Activated T-helper 9 cell treated with anti-CD3 and anti-CD28 coated beads, Interleukin-2, amount 50 U/mL, for 16 hours (primary cell): ENCODE data around the gene ARVCF.

Experiments used
- DNase-seq: peaks from one replicate; pipeline ENCODE4 v3.0.0-alpha.2; 2020; ENCODE audit warnings: low read depth

The ARVCF gene

DNA sequence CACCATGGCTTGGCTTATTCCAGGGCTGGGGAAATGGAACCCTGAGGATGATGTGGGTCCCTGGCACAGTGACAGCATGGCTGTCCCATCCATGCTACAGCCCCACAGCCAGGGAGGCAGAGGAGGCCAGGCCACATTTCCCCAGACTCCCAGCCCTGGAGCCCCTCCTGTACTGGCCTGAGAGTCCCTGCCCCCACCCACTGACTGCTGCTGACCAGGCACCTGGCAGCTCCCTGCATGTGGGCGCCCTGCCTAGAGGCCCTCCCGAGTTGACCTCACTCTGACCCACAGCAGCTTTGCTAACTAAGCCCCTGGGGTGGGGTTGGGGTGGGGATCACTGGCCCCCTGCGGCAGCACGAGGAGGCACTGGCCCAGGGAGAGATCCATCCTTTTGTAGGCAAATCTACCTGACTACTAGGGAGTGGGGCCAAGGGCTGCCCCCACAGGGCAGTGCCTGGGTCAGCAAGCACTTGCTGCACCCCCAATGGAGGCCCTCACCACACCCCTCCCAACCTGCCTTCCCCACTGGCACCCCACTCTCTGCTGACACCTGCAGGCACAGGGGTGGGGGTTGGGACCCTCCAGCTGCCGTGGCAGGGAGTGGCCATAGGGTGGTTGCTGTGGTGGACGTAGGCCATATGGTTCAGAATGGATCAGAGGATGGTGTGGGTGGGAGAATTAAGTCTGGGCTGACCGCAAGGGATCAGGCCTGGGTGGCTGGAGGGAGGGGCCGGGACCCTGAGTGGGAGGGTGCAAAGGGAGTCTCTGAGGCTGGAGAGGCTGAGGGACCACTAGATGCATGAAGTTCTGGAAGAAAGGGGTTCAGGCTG lies 17.4 kb downstream of the ARVCF start:
- DNase-seq = no peak

DNA sequence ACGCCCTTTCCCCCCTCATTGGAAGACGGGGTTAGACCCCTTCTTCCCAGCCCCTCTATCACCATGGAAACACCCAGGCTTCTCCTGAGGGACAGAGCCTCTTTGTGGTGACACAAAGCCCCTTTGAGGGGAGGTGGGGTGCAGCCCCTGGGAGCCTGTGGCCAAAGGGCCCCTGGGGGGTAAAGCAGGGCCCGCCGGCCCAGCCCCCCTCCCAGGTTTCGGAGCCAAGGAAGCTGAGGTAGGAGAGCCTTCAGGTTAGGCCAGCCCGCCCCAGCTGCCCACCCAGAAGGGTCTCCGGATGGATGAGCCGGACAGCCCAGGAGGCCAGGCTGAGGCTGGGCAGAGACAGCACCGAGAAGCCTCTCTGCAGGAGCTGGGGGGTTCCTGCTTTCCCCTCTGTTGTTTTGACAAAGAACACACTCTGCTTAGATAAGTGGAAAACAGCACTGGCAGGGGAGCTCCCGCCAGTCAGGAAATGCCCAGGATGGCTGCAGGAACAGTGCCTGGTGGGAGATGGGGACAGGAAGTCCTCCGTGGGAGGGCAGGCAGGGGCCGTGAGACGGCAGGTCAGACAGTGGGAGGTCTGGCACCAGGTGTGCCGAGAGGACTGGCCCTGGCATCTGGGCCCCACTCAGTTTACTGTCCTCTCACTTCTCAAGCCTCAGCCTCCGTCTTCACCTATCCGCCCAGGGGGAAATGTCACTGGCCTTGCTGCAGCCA lies 18.2 kb downstream of the ARVCF start:
- DNase-seq = no peak

DNA sequence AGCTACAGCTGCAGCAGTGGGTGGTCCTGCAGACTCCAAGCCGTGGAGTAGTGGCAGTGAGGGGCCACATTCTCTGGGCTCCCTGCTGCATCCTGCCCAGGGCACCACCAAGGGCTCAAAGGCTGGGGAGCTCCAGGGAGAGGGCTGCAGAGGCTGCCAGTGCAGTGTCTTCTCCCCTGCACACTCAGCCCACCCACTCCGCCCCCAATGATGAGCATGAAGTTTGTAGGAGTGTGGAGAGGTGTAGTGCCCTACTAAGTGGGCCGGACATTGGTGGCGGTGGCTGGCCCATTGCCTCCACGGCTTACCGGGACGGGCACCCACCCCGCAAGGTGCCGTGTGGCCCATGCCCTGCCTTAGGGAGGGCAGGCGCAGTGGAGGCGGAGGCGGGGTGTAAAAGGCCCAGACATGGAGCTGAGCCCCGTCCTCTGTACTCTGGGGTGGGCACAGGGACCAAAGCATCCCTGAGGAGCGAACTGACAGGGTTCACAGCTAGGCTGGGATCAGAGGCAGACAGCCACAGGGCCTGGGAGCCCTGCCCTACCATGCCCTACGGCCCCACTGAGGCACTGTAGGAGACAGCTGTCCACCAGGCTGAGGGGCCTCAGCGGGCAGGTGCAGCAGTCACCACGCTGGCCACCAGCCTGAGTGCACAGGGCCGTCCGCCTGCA lies 18.9 kb downstream of the ARVCF start:
- no peak for DNase-seq

DNA sequence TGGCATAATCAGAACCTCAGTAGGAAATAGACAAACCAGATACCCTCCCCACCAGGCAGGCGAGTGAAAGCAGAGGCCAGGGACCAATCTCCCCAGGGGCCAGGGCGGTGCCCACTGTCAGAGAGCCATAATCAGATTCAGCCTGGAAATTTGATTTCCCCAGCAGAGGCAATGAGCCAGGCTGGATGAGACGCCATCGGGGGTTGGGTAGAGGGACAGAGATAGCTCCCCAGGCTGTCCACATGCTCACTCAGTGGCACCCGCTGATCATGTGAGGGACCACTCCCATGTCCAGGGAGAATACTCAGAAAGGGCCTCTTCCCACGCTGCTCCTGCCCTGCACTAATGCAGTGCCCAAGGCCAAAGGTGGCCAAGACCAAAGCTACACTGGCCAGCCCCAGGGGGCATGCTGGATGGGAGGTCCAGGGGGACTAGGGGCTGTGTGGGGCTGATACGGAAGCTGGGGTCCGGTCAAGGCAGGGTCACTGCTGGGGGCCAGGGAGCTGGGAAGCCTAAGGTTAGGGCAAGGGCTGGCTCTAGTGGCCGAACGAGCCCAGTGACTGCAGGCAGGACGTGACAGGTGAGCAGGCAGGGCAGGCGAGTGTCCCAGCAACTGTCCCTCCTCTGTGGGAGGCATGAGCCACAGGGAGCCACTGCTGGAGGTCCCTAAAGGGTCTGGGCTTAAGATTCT lies 19.8 kb downstream of the ARVCF start:
- no peak for DNase-seq

- no peak for DNase-seq
Measured at GRCh38 chr22:19995611-19996339, 20.8 kb downstream of the ARVCF start.

- DNase-seq = no peak
Measured at GRCh38 chr22:19994851-19995610, 21.6 kb downstream of the ARVCF start.

- no peak for DNase-seq
Measured at GRCh38 chr22:19993926-19994325, 22.7 kb downstream of the ARVCF start.

GRCh38 chr22:19992921-19993355 lies 23.7 kb downstream of the ARVCF start:
- no peak for DNase-seq

DNA sequence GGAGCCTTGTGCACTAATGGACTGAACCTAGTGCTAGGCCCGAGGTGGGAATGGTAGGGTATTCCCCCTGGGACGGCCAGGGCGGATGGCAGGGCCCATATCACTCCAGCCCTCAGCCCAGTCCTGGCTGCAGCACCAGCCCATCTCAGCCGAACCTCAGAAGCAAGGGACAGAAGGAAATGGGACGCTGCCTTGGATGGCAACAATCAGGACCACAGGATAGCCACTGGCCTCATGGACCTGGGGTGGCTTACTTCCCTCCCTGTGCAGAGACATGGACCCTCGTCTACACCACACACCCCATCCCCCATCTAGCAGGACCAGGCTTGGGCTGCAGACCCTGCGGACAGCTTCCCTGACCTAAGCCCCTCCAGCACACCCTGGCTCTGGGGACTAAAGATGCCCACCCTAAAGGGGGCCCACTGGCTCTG lies 24.1 kb downstream of the ARVCF start:
- DNase-seq = no peak

- DNase-seq = no peak
Measured at GRCh38 chr22:19991645-19992451, 24.8 kb downstream of the ARVCF start.

- no peak for DNase-seq
Measured at GRCh38 chr22:19991395-19991644, 25.3 kb downstream of the ARVCF start.

DNA sequence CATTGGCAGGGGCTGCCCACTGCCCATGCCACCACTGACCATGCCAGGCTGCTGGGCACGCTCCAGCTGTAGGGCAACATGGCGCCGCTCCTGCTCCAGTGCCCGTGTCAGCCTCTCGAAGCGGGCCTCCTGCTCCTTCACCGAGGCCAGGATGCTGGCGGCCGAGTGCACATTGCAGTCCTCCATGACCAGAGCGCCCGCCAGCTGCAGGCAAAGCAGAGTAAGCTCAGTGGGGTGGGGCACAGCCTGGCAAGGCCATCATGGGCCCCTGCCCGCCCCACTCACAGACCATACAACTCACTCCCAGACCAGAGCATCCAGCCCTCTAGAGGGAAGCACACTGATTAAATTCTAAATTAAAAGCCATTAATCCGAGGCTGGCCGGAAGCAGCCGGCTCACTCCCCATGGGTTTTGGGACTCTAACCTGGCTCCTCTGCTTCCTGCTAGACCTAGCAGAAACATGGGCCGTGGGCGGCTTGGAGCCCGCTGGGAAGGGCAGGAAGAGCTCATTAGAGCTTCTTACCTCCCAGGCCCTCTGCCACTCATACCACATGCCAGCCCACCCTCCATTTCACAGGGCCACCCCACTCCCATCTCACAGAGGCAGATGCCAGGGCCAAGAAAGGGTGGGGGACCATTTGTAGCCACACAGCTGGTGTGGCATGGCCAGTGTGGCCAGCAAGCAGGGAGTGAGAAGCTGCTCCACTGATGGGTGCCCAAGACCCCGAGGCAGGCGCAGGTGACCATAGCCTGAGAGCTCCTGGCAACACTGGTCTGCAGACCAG lies 25.8 kb downstream of the ARVCF start:
- no peak for DNase-seq

GRCh38 chr22:19990188-19990587 lies 26.4 kb downstream of the ARVCF start:
- DNase-seq = no peak

DNA sequence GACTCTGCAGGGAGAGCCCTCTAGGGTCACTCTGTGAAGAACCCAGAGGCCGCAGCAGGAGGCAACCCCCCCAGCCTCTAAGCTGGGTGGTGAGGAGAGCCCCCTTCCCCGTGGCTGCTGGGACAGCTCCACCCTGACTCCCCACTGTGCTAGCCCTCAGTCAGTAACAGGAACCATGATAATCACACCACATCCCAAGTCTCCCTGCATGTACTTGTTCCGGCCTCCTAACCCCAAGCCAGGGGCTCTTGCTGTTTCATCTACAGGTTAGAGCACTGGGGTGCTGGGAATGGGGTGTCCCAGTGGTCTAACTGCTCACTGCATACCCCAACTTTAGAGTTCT lies 26.9 kb downstream of the ARVCF start:
- no peak for DNase-seq

GRCh38 chr22:19988965-19989724 lies 27.5 kb downstream of the ARVCF start:
- no peak for DNase-seq

GRCh38 chr22:19988331-19988808 lies 28.3 kb downstream of the ARVCF start:
- no peak for DNase-seq

DNA sequence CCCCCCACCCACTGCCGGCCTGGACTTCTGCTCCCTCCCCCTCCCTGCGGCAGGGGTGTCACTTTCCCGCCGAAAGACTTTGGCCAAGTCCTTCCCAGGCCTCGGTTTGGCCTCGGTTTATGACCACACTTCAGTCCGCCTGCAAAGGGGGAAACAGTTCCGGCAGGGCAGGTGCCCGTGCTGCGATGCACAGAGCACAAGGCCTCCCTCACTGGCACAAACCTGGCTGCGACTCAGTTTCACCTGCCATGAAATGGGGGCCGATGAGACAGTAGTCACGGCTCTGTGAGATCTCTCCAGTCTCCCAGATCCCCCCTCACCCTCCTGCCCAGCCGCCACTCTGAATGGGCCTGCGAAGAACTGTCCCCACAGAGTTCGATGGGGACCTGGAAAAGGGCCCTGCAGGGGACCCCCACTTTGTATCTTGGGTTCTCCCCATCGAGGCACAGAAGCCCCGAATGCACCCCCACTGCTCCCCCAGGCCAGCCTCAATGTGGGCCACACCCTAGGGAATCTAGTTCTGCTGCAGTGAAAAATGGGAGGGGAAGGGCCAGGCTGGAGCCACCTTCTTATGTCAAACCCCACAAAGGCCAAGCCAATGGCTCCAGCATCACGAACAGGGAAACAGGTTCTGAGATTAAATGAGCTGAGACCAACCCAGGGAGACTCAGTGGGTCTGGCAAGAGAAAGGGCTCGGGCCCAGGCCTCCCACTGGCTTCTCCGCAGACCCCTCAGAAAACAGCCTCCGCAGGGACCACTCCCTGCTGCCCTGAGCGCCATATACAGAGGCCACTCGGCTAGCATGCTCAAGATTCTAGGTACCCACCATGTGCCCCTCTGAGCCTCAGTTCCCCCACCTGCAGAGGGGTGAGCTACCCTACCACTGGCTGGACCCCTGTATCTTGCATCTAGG lies 29.0 kb downstream of the ARVCF start:
- no peak for DNase-seq
